Activated CD4-positive, alpha-beta T cell treated with anti-CD3 and anti-CD28 coated beads, Interleukin-2, amount 50 U/mL, for 4 hours (primary cell): ENCODE results near the gene PLAAT4.
"Not testable (repeated sequence)": the region's sequence is repeated elsewhere in the genome, so short reads cannot be mapped to it uniquely, and the experiment has no call there.

Experiments
- DNase-seq, 2 experiments: peaks; one replicate each; pipeline ENCODE4 v3.0.0-alpha.2; 2020

The PLAAT4 gene

GRCh38 chr11:63547061-63547460 is 10.5 kb downstream of the PLAAT4 start:
- DNase-seq: no peak

GRCh38 chr11:63548178-63548577 is 11.6 kb downstream of the PLAAT4 start:
- no peak for DNase-seq

- DNase-seq: no peak
These were observed 12.8 kb downstream of the PLAAT4 start for GRCh38 chr11:63549411-63549810.

GRCh38 chr11:63550156-63550700 is 13.6 kb downstream of the PLAAT4 start:
- DNase-seq: not testable (repeated sequence)

- DNase-seq: no peak
These were observed 14.7 kb downstream of the PLAAT4 start for GRCh38 chr11:63551091-63551888.

- DNase-seq: no peak
These were observed 15.3 kb downstream of the PLAAT4 start for GRCh38 chr11:63551889-63552266.

GRCh38 chr11:63552921-63553320 is 16.3 kb downstream of the PLAAT4 start:
- no peak for DNase-seq

- DNase-seq: peak; percentile 21 to 23
These were observed 17.2 kb downstream of the PLAAT4 start for GRCh38 chr11:63553759-63554158.

- no peak for DNase-seq
These were observed 18.2 kb downstream of the PLAAT4 start for GRCh38 chr11:63554877-63555223.

- DNase-seq: no peak
These were observed 19.9 kb downstream of the PLAAT4 start for GRCh38 chr11:63556404-63557013.

GRCh38 chr11:63557570-63557969 is 21.0 kb downstream of the PLAAT4 start:
- DNase-seq: no peak

- DNase-seq: no peak
These were observed 22.0 kb downstream of the PLAAT4 start for GRCh38 chr11:63558459-63559157.

GRCh38 chr11:63560506-63561180 is 24.0 kb downstream of the PLAAT4 start:
- no peak for DNase-seq

GRCh38 chr11:63563201-63564055 is 26.8 kb downstream of the PLAAT4 start, which contains the start of gene PLAAT2:
Gene PLAAT2 (minus strand): TSS chr11:63563379. CDS start chr11:63563324, 55 bp downstream.
- no peak for DNase-seq

- DNase-seq: no peak
These were observed 27.6 kb downstream of the PLAAT4 start for GRCh38 chr11:63564056-63564774.

- no peak for DNase-seq
These were observed 28.3 kb downstream of the PLAAT4 start for GRCh38 chr11:63564784-63565350.

GRCh38 chr11:63567044-63567840 is 30.6 kb downstream of the PLAAT4 start:
- DNase-seq: peak; percentile 46 to 55

GRCh38 chr11:63569570-63569969 is 33.0 kb downstream of the PLAAT4 start:
- DNase-seq: no peak

GRCh38 chr11:63572026-63572688 is 35.5 kb downstream of the PLAAT4 start:
- no peak for DNase-seq
